HG03571 (cell line): ENCODE results near the gene ACYP2.
"Not testable (repeated sequence)": the region's sequence is repeated elsewhere in the genome, so short reads cannot be mapped to it uniquely, and the experiment has no call there.

Experiments used
- ATAC-seq: cut with Tn5 transposase; IDR thresholded peaks from one replicate; pipeline ENCODE4 v1.9.1; 2021; ENCODE audit not compliant: unreplicated experiment

The ACYP2 gene

DNA sequence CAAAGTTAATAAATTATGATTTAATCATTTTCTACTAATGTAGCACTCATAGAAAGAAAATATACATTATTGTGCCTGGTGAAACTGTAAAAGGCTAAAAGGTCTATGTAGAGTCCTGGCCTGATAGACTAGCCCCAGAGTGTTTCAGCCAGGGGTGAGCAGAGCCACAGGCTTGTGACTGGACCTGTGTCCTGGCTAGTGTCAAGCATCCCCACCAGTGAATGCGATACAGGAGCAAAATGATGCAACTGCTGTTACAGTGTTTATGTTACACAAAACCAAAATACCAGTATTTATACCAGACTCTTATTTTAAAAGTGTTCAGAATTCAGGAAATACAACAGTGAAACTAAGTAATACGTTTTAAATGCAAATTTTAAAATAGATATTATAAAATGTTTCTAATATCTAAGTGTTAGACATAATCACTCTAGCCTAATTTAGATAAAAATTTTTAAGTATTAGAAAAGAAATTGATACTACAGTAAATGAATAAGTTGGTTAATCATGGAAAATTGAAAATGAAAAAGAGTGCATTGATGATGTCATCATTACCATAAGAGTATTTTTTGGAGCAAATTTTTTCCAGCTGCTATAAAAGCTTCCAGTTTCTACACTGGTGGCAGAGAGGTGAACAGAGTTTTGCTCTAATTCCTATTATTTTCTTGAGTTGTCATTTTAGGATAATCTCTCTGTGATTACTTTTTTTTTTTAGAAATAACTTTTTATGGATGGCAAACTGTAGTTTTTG, 146.8 kb downstream of the ACYP2 start:
- no peak for ATAC-seq

DNA sequence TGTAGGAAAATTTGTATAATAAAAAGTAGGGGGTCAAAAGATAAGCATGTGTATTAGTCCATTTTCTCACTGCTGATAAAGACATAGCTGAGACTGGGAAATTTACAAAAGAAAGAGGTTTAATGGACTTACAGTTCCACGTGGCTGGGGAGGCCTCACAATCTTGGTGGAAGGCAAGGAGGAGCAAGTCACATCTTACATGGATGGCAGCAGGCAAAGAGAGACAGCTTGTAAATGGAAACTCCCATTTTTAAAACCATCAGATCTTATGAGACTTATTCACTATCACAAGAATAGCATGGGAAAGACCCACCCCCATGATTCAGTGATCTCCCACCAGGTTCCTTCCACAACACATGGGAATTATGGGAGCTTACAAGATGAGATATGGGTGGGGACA, 149.7 kb downstream of the ACYP2 start:
- not testable (repeated sequence) for ATAC-seq

DNA sequence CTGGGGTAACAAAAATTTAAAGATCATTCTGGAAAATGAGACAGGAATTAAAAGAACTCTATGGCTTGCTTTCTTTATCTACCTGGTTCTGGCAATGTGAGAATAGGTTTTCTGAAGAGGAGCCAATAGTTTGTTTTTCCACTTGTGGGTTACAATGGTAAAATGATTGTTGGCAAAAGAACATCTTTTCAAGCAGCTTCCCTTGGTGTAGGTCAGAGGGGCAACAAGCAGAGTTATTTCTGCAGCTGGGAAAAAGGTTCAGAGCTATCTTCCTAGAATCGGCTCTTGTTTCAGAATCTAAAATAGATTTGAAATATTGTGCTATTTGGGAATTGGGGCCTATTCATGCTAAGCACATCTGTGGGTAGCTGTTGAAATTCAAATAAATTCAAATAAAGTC, 152.2 kb downstream of the ACYP2 start:
- ATAC-seq = no peak

DNA sequence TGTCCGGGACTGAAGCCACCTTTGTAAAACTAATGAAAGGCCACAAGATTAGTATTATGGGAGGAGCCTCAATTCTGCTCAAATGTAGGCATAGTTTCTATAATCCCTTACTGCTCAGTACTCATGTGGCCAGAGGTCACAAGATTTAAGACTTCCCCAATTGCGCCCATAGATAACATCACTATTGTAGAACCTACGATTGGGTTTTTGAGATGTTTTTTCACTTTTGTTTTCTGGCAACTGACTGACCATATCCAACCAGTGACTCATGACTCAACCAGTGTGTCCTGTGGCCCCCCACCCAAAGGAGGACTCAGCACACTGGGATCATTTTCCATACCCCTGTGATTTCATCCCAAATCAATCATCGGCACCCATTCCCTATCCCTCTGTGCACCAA, 155.8 kb downstream of the ACYP2 start:
- no peak for ATAC-seq

DNA sequence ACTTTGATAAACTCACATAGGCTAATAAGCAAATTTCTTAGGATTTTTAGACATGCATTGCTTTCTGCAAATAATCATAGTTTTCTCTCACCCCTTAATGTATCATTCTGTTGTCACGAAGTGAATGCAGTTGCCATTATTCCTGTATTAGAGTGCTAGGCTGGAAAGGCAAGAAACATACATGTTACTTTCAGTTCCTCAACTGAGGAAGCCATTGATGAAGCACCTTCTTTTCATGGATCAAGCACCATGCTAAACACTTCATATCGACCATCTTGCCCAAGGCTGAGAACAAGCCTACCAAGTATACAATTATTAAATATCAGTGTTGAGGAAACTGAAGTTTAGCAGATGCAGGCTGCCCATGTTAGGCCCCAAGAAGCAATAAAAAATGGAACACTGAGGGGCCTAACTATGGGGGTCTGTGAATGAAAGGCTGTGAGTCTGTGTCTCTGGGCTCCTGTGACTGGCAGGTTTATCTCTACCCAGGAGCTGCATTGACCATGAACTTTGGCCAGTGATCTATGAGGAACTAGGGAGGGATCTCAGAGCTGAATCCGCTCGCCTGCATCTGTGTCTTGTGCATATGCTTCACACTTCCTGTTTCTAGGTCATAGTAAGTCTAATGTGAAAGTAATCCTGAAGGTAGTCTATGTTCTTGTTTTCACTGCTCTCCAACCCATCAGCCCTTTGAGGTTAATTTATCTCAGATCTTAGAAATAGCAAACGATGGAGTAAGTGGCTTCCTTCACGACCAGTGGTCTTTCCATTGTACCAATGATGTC, 156.6 kb downstream of the ACYP2 start:
- peak; percentile 94 for ATAC-seq

DNA sequence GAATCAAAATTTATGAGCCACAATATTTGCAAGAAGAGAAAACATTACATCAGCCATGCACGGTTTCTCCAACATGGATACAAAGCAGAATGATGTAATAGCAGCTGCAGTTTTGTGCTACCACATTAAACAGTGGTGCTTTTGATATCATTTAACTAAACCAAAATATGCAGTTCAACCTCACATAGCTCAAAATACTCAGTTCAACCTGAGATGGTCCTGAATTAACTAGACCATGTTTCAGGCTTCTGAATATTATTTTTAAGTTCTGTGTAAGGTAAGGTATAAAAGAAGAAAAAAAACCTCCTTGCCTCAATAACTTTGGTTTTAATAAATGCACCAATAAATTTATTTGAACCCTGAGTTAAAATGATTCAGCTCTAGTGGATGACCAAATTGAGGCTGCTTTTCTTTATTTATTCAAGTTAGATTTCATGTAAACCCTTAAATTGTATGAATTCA, 159.4 kb downstream of the ACYP2 start:
- ATAC-seq = no peak

DNA sequence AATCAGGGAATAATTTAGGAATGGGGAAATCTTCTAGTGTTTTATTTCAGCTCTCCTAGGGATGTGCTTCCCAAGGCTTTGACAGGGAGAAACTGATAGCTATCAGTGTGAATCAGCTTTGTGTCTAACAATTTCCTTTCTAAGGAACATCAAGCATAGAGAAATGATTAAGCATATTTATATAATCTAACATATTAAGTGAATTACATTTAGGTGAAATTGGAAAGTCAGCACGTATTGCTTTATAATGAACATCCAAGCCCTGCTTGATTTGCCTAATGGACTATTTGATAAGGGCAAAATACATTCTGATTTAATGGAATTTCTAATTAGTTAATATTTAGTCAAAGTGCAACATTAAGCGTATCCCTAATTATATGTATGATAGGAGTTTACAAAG, 160.1 kb downstream of the ACYP2 start:
- ATAC-seq = no peak

DNA sequence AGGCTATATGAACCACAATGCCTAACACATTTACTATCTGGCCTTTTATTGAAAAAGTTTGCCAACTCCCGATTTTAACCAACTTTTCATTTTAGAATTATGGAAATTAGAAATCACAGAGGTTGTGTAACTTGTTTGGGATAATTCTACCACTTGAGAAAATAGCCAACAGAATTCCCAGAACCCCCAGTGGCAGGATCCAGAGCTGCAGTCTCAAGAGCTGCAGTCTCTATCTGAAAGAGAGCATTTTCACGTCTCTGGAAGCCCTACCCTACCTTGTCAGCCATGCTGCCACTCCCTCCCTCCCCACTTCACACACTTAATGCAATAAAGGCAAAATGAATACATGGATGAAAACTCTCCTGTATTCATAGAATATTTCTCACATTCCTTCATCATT, 164.0 kb downstream of the ACYP2 start:
- no peak for ATAC-seq

DNA sequence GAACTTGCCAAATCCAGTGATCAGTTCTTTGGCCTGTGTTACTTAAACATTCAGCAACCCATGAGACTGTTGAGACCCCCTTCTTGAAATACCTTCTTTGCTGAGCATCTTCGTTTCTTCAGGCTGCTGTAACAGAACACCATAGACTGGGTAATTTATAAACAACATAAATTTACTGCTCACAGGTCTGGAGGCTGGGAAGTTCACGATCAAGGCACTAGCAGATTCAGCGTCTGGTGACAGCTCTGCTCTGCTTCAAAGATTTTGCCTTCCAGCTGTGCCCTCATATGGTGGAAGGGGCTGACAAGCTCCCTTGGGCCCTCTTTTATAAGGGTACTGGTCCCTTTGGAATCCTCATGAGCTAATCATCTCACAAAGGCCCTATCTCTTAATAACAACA, 169.4 kb downstream of the ACYP2 start:
- ATAC-seq = no peak

DNA sequence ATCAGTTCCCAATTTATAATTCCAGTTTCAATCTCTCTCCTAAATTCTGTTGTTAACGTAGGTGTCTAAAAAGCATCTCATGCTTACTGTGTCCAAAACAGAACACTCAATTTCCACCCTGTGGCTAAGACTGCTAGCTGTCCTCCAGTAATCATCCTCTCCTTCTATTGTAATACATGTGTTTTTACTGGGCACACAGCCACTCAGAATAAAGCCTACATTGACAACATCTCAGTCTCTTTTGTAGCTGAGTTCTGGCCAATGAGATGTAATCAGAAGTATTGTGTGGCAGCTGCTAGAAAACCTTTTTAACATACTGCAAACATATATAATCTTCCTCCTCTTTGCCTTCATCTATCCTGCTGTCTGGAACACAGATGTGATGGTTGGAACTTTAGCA, 170.0 kb downstream of the ACYP2 start:
- no peak for ATAC-seq

DNA sequence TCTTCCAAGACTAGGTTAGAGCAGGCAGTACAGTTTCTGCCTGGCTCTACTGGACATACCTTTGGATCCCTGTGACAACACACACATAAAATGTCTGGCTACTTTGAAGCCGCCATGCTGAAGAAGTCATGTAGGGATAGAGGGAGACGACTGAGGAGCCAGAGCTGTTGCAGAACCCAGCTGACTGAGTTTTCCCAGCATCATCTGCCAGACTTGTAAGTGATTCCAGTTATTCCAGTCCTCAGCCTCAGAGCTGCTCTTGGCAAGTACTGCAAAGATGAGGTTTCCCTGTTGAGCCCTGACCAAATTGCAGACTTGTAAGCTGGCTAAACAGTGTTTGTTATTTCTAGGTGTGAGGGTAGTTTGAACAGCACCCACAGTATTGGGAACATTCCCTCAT, 172.1 kb downstream of the ACYP2 start:
- no peak for ATAC-seq

DNA sequence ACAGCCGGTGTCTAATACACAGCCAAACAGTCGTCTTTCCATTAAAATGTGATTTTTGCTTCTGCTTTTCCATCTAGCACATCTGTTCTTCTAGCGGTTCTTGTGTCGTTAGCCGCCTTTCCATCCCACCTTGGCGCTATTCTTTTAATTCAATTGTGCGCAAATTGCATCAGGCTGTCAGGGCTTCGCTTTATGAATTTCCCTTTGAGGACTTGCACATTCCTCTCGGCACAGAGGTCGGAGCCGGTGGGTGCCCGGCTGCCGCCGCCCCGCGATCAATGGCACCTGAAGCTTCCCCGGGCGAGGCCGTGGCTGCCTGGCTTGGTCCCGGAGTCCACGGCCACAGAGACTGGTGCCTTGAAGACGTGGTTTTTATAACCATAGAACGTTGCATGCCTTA, 174.5 kb downstream of the ACYP2 start:
- no peak for ATAC-seq

DNA sequence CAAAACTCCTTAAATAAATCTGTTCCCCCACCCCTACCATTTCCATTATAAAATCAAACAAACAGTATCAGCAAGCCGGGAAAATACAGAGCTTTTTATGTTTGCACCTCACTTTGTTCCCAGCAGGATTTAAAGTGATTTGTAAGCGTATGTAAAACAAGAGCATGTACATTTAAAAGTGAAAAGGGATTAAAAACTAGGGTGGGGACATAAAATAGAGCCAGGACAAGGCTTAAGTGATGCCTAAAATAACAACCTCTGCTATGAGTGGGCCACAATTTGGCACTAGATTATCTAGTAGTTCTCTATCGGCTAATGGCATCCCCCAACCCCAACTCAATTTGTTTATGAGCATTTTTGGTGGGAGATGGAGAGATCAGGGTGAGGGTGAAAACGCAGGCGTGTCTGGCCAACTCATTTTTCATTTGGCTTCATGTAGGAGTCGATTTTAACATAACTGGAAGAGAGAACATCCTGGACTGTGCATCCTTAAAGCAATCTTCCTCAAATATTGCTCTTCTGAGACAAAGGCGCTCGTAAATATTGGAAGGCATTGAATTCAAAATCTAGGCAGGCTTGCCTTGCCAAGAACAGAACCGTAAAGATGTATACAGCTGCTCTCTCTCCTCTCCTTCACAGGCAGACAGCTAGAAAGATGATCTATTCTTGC, 175.1 kb downstream of the ACYP2 start:
- no peak for ATAC-seq

DNA sequence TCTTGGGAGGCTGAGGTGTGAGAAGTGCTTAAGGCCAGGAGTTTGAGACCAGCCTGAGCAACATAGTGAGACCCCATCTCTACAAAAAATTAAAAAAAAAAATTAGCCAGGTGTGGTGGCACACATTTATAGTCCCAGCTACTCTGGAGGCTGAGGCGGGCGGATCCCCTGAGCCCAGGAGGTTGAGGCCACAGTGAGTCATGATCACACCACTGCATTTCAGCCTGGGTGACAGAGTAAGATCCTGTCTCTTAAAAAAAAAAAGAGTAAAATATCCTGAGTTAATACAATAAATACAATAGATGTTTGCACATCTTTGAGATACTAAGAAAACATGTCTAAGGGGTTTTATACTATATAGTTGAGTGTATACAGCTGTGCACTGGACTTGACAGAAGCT, 179.2 kb downstream of the ACYP2 start:
- ATAC-seq = not testable (repeated sequence)

DNA sequence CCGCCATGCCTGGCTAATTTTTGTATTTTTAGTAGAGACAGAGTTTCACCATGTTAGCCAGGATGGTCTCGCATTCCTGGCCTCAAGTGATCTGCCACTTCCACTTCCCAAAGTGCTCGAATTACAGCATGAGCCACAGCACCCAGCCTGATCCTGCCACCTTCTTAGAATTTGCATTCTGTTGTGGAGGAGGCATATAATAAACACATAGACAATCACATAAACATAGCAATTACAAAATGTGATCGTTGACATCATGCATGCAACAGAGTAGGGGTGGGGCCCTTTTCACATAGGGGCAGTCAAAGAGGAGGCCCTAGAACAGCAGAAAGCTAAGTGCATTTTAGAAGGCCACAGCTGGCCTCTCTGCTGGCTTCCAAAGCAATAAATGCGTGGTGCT, 180.5 kb downstream of the ACYP2 start:
- ATAC-seq = no peak

DNA sequence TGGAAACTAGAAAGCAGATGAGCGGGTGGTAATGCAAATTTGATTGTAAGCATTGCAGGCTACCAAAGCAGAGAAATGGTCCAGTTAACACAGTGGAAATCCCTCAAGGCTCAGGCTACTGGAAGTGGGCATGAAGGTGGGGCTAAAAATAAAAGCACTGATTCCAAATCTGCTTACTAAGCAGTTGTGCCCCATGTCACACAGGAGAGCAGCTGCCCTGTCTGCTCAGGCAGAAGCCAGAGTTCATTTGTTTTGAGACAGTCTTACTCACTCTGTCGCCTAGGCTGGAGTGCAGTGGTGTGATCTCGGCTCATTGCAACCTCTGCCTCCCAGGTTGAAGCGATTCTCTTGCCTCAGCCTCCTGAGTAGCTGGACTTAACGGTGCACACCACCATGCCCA, 183.1 kb downstream of the ACYP2 start:
- ATAC-seq = no peak

DNA sequence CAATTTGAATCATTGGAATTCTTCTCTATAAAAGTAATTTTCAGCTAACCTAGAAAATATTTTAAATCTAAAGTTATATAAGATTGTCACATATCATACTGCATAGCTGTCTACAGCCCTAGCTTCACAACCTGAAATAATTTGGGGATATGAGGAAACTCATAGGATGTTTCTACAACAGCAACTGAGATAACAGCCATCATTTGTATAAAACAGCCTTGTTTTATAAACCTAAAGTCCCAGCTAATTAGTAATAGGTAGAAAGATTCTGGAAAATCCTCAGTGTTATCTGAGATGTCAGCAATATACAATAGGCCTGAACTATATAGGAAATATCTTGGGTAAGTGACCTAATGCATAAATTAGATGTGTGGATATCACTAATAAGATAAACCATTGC, 188.2 kb downstream of the ACYP2 start:
- ATAC-seq = no peak

DNA sequence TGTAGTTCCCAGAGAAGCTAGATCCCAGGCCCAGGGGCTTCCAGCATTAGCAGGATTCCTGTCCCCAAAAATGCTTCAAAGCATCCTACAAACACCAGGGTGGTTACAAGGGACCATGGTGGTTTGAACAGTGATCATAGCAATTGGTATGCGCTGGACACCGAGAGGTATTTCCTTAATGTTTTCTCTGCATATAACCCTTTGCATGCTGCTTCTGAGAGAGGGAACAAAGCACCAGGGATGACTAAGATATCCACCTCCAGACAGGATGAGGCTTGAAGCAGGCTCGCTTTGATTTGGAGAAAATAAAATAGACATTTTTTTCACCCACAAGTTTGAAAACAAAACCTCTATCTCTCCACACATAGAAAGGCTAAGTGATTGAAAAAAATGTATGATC, 191.1 kb downstream of the ACYP2 start:
- ATAC-seq = no peak

DNA sequence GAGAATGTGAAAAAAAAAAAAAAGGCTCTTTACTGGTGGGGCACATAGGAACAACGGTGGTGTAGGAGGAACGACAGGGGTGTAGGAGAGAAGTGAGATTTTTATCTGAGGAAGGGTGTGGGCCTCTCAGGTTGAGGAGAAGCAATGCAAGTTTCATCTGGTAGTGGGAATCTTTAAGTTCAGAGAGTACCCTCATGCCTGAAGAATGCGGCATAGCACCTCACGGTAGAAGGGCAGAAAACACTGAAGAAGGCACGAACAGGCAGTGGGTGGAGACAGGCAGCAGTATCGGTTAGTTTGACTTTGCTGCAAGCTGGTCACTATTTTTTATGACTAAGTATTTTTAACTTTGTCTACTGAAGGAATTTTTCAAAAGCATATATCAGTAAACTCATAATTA, 192.8 kb downstream of the ACYP2 start:
- ATAC-seq = no peak

DNA sequence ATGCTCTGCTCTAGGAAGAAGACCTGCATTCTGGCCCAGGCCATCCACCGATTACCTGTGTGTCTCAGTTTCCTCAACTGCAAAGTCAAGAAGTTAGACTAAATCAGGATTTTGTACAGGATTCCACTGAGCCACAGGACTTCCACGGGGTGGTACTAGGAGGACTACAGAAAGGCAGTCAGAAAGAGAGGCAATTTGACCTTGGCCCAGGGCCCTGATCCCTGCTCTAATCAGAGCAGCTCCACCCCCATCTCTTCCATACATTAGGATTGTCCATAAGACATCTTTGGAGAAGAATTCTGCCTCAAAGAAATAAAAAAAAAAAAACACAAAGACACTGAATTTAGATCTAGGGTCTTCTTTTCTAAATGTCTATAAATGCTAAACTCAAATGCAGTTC, 193.4 kb downstream of the ACYP2 start:
- no peak for ATAC-seq

DNA sequence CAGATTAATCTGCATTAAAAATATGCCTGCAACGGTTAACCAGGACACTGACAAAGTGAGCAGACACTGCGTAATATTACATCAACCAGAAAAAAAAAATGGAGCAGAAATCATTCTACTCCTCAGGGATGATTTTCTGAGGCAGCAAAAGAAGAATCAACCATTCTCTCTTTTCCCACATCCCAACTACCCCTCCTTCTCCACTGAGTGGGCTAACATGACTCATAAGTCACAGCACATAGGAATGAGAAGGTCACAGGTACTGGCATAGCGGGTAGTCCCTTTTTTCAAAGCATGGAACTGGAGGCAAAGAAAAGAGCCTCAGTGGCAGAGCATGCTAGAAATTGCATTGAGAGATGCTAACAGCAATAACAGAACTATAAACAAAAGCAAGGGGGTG, 194.9 kb downstream of the ACYP2 start:
- no peak for ATAC-seq

DNA sequence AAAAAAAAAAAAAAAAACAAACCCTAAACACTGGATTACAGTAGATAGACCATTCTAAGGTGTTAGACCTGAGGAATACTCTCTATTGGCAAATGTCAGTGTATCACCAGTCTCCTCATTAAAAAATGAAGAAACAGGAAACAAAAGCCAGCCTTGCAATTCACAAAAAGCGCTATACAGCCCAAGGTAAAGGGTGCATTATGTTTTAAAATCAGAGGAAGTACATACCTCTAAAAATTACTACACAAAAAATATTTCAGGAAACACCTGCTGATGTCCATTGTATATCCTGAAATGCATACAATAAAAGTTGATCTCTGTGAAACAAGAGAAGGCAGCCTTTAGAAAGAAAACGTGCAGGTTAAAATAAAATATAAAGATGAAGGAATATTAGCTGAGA, 195.5 kb downstream of the ACYP2 start:
- no peak for ATAC-seq
